ENCODE measurements around the gene RAI1.

DNA sequence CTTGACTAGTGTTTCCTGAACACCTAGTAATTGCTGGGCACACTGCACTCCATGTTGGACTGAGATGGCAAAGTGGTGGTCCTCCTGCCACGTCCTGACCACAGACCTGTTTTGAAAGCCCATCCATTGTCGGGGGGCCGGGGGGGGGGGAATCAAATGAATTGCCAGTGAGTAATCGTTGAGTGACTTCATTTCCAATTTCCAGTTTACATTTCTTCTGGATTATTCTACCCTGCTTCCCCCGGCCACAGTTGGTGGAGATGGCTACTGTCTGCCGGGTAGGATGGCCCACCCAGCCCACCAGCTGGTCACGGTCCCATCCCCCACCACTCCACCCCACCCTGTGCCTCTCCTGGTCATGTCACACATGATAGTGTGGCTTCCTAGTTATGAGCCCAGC lies 18.2 kb downstream of the RAI1 start:
- TF ChIP-seq, protein P1, sequence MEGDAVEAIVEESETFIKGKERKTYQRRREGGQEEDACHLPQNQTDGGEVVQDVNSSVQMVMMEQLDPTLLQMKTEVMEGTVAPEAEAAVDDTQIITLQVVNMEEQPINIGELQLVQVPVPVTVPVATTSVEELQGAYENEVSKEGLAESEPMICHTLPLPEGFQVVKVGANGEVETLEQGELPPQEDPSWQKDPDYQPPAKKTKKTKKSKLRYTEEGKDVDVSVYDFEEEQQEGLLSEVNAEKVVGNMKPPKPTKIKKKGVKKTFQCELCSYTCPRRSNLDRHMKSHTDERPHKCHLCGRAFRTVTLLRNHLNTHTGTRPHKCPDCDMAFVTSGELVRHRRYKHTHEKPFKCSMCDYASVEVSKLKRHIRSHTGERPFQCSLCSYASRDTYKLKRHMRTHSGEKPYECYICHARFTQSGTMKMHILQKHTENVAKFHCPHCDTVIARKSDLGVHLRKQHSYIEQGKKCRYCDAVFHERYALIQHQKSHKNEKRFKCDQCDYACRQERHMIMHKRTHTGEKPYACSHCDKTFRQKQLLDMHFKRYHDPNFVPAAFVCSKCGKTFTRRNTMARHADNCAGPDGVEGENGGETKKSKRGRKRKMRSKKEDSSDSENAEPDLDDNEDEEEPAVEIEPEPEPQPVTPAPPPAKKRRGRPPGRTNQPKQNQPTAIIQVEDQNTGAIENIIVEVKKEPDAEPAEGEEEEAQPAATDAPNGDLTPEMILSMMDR (IDR thresholded peaks at IDR 0.05 in 8 of 11, conservative IDR thresholded peaks at IDR 0.05 in 3 of 11), result no peak
- TF ChIP-seq POLR2A (IDR thresholded peaks at IDR 0.05) (no peak), POLR2AphosphoS5 (IDR thresholded peaks at IDR 0.05) (no peak)

Data from spleen (tissue), 7 donors.